Esophagus muscularis mucosa (tissue), 3 donors: Measurements from ENCODE around the gene SPOCK1.

Experiments
- CTCF ChIP-seq, 3 experiments: fragments of 200-600 bp in 2 of 3; fragments of 450-650 bp in 1 of 3; sonication (generic) in 2 of 3; IDR thresholded peaks; one replicate each; pipeline ENCODE4 v1.5.1; 2017 to 2019; ENCODE audit warnings: antibody characterized with exemption in 3 of 3, mild to moderate bottlenecking in 2 of 3, moderate library complexity in 1 of 3
- POLR2A ChIP-seq: fragments of 450-650 bp; IDR thresholded peaks from one replicate; pipeline ENCODE4 v1.6.1; 2017; ENCODE audit warnings: antibody characterized with exemption, moderate library complexity, mild to moderate bottlenecking, low read depth
- POLR2AphosphoS5 ChIP-seq, 2 donors: sonication (generic); formaldehyde crosslinking; IDR thresholded peaks; one replicate each; pipeline ENCODE4 v1.6.1; 2017; ENCODE audit warnings: antibody characterized with exemption in 2 of 2

- TF ChIP-seq POLR2A (no peak), CTCF (IDR thresholded peaks at IDR 0.05) (no peak), POLR2AphosphoS5 (IDR thresholded peaks at IDR 0.05) (no peak)
Observed at GRCh38 chr5:137486707-137487106, 12.4 kb downstream of the SPOCK1 start.
